BE2C (cell line): ENCODE measurements around the gene FAM163A.

Source experiments
- DNase-seq: peaks from one replicate; pipeline ENCODE4 v3.0.0-alpha.2; 2020
- H3K27me3 ChIP-seq: fragments of 250-450 bp; sonication (Bioruptor Pico); 2 replicates; pipeline ENCODE4 v1.5.1; 2020; ENCODE audit warnings: mild to moderate bottlenecking
- H3K36me3 ChIP-seq: fragments of 250-450 bp; sonication (Bioruptor Pico); 2 replicates; pipeline ENCODE4 v1.5.1; 2020; ENCODE audit warnings: mild to moderate bottlenecking
- H3K4me1 ChIP-seq: fragments of 250-450 bp; sonication (Bioruptor Pico); 2 replicates; pipeline ENCODE4 v1.5.1; 2020
- H3K4me3 ChIP-seq: 2 replicates; pipeline ENCODE4 v1.5.1; 2011; ENCODE audit warnings: low read depth, low read length
- H3K9me3 ChIP-seq: fragments of 250-450 bp; sonication (Bioruptor Pico); 2 replicates; pipeline ENCODE4 v1.5.1; 2020
- TF ChIP-seq, protein P1 (sequence below): IDR thresholded peaks from 2 replicates; pipeline ENCODE4 v1.5.1; 2012; ENCODE audit warnings: mild to moderate bottlenecking, low read depth, low read length

FAM163A gene

DNA sequence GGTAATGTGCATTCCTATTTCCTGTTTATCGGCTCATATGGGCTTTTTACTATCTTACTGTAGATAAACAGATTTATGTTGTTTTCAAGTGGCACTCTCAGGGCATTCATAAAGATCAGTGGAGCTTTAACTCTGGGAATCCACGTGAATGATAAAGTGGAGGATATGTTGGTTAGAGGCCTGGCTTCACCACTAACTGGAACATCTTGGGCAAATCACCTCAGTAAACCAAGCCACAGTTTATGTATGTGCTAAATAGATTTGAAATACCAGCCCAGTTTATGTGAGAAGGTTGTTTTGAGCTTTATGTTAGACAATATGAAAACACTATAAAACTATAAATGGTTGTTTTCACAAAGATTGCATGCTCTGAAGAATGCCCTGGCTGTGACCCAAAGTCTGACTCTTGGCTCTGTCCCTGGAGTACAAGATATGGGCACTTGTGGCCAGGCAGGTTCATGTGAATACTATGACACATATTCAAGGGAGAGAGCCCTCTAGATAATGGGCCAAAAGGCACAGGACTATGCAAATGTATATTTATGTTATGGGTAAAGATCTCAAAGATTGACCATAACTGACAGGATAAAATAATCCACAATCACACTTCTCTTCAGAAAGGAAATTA is 36.7 kb downstream of the FAM163A start:
- Histone ChIP-seq H3K4me3 (no peak overlapping the region), H3K27me3 (no peaks in the 10 kb centered on the region), H3K4me1 (peaks cover 75% of the 10 kb centered on the region), H3K36me3 (peaks cover 40% of the 10 kb centered on the region), H3K9me3 (no peaks in the 10 kb centered on the region)
- no peak for DNase-seq
- TF ChIP-seq, protein P1, sequence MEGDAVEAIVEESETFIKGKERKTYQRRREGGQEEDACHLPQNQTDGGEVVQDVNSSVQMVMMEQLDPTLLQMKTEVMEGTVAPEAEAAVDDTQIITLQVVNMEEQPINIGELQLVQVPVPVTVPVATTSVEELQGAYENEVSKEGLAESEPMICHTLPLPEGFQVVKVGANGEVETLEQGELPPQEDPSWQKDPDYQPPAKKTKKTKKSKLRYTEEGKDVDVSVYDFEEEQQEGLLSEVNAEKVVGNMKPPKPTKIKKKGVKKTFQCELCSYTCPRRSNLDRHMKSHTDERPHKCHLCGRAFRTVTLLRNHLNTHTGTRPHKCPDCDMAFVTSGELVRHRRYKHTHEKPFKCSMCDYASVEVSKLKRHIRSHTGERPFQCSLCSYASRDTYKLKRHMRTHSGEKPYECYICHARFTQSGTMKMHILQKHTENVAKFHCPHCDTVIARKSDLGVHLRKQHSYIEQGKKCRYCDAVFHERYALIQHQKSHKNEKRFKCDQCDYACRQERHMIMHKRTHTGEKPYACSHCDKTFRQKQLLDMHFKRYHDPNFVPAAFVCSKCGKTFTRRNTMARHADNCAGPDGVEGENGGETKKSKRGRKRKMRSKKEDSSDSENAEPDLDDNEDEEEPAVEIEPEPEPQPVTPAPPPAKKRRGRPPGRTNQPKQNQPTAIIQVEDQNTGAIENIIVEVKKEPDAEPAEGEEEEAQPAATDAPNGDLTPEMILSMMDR, result no peak

GRCh38 chr1:179781962-179782361 is 38.9 kb downstream of the FAM163A start:
- Histone ChIP-seq H3K4me1 (peaks cover 84% of the 10 kb centered on the region), H3K36me3 (peaks cover 18% of the 10 kb centered on the region), H3K9me3 (no peaks in the 10 kb centered on the region), H3K27me3 (no peaks in the 10 kb centered on the region), H3K4me3 (peak overlapping the region; percentile 33)
- TF ChIP-seq, protein P1, result peak; percentile 14; the same call in 1 of the 2 replicates
- DNase-seq, result peak; percentile 98

DNA sequence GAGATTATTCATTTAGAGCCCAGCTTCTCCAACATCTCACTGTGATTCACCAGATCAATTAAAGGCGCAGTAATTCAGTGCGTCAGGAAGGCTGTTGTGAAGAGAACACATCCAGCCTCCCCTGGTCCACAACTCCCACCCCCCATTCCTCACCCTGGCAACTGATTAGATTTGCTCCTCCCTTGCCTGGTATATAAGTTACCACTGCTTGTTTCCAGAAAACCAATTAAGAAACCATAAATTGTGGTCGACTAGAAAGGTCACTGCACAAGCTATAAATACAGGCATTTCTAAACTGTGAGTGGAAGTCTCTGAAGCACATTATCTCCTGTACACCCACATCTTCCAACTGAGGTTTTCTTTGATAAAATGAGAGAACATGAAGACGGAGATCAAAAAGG is 41.9 kb downstream of the FAM163A start:
- H3K4me1 ChIP-seq, result peaks cover 77% of the 10 kb centered on the region
- no peaks in the 10 kb centered on the region for H3K9me3 ChIP-seq
- DNase-seq, result peak; percentile 81
- H3K36me3 ChIP-seq, result peaks cover 17% of the 10 kb centered on the region
- TF ChIP-seq, protein P1, result no peak
- no peaks in the 10 kb centered on the region for H3K27me3 ChIP-seq
- H3K4me3 ChIP-seq, result peak overlapping the region; percentile 27

- peaks cover 70% of the 10 kb centered on the region for H3K4me1 ChIP-seq
- H3K4me3 ChIP-seq, result no peak overlapping the region
- H3K9me3 ChIP-seq, result no peaks in the 10 kb centered on the region
- TF ChIP-seq, protein P1, result no peak
- DNase-seq, result no peak
- no peaks in the 10 kb centered on the region for H3K27me3 ChIP-seq
- H3K36me3 ChIP-seq, result peaks cover 11% of the 10 kb centered on the region
Measured at GRCh38 chr1:179785728-179786127, 42.6 kb downstream of the FAM163A start.

- Histone ChIP-seq H3K4me1 (peaks cover 62% of the 10 kb centered on the region), H3K27me3 (no peaks in the 10 kb centered on the region), H3K9me3 (no peaks in the 10 kb centered on the region), H3K4me3 (peak overlapping the region; percentile 12; the same call in 1 of the 2 replicates), H3K36me3 (peaks cover 19% of the 10 kb centered on the region)
- TF ChIP-seq, protein P1, result peak; percentile 13; the same call in 1 of the 2 replicates
- DNase-seq, result peak; percentile 97
Measured at GRCh38 chr1:179786815-179787685, 44.0 kb downstream of the FAM163A start.

DNA sequence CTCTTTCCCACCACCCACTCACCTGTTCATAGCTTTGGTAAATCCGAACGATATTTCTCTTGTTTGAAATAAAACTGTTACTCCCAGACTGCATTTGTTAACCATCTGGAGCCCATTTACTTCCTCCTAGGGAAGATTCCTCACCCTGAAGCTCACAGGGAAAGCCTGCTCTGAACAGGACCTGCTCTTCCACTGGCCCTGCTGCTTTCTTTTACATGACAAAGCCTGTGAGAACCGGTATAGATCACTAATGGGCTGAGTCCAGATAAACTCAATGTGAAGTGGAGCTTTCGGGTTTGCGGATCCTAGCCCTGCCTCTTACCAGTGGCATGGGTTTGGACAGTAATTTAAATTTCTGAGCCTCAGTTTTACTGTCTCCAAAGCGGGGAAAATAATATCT is 45.2 kb downstream of the FAM163A start:
- TF ChIP-seq, protein P1, result no peak
- Histone ChIP-seq H3K4me1 (peaks cover 61% of the 10 kb centered on the region), H3K9me3 (no peaks in the 10 kb centered on the region), H3K36me3 (peaks cover 22% of the 10 kb centered on the region), H3K27me3 (no peaks in the 10 kb centered on the region), H3K4me3 (no peak overlapping the region)
- no peak for DNase-seq
